Chondrocyte (in vitro differentiated cells): ENCODE measurements around the gene PCA3. TPM values are rescaled to one million over a fixed set of nuclear protein-coding genes. Genes with fewer than 3 reads are reported as not detected.

ENCODE experiments used
- DNase-seq: peaks from one replicate; pipeline ENCODE4 v3.0.0; 2021; ENCODE audit warnings: mixed read lengths, low spot score
- H3K27ac Mint-ChIP-seq: one replicate; pipeline ENCODE4 v1.8.0; 2021; ENCODE audit warnings: mild to moderate bottlenecking, moderate library complexity, mixed read lengths; ENCODE audit not compliant: unreplicated experiment
- H3K27me3 Mint-ChIP-seq: 2 replicates; pipeline ENCODE4 v1.8.0; 2021; ENCODE audit warnings: low read depth, mixed read lengths
- H3K36me3 Mint-ChIP-seq: 2 replicates; pipeline ENCODE4 v1.8.0; 2021; ENCODE audit warnings: low read depth, mixed read lengths
- H3K4me1 Mint-ChIP-seq: 2 replicates; pipeline ENCODE4 v1.8.0; 2021; ENCODE audit warnings: low read depth, mild to moderate bottlenecking, mixed read lengths
- H3K4me3 Mint-ChIP-seq: one replicate; pipeline ENCODE4 v1.8.0; 2021; ENCODE audit warnings: mild to moderate bottlenecking, moderate library complexity, mixed read lengths; ENCODE audit not compliant: unreplicated experiment
- H3K9me3 Mint-ChIP-seq: 2 replicates; pipeline ENCODE4 v1.8.0; 2021; ENCODE audit warnings: low read depth, mixed read lengths
- CTCF ChIP-seq: fragments of 200-600 bp; sonication (generic); IDR thresholded peaks from 2 replicates; pipeline ENCODE4 v1.5.0; 2021; ENCODE audit warnings: antibody characterized with exemption, mild to moderate bottlenecking, moderate library complexity
- total RNA-seq: library from RNA; stranded (reverse); gene quantifications from 3 replicates; pipeline ENCODE4 v1.2.1, GENCODE V29; 2021

PCA3 gene
- total RNA-seq, 1 donor from 2014 or later = not detected

DNA sequence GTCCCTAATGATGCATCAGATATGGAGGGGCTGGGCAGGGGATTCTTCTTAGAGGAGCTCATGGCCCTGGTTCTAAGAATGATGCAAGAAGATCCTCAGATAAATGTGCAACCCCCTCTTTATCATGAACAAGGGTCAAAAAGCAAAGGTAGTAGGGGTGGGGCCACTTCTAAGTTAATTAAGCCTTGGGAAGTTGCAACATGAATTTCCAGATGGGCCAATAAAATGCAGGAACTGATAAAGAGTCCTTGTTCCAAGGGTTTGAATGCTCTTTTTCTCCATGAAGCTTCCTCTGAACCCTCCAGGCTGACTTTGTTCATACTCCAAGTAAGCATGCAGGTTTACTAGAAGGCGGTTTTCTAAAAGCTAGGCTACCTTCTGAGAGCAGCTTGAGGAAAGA, 25.6 kb downstream of the PCA3 start:
- no peaks in the 10 kb centered on the region for H3K9me3 Mint-ChIP-seq
- no peak for DNase-seq
- peaks cover 23% of the 10 kb centered on the region for H3K27me3 Mint-ChIP-seq
- H3K4me1 Mint-ChIP-seq = no peaks in the 10 kb centered on the region
- H3K36me3 Mint-ChIP-seq = no peaks in the 10 kb centered on the region
- H3K27ac Mint-ChIP-seq = no peak overlapping the region
- H3K4me3 Mint-ChIP-seq = no peak overlapping the region
- TF ChIP-seq CTCF = no peak

DNA sequence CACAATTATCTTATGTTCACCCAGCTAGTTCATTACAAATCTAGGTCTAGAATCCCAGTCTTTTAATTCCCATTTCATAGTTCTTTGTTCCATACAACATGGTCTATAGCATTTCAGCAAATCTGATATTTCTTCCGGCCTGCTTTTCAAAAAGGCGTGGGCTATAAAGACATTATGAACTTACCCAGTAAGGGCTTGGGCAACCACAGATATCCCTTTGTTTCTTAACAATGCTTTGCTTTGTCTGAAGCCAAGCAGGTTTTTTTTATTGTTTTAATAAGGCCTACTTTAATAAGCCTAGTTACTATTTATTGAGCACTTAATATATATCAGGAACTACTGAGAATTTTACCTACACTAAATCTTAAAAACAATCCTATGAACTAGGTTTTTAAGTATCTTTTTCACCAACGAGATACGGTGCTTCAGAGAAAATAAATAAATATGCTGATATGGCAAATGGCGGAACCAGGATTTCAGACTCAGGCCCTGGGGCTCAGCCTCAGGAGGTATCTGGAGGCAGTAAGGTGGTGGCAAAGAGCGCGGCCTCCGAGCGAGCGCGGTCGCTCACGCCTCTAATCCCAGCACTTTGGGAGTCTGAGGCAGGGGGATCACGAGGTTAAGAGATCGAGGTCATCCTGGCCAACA, 29.7 kb downstream of the PCA3 start:
- H3K27me3 Mint-ChIP-seq = peaks cover 29% of the 10 kb centered on the region
- no peak for TF ChIP-seq CTCF
- H3K27ac Mint-ChIP-seq = no peak overlapping the region
- H3K4me3 Mint-ChIP-seq = no peak overlapping the region
- H3K9me3 Mint-ChIP-seq = no peaks in the 10 kb centered on the region
- no peaks in the 10 kb centered on the region for H3K4me1 Mint-ChIP-seq
- DNase-seq = no peak
- no peaks in the 10 kb centered on the region for H3K36me3 Mint-ChIP-seq

GRCh38 chr9:76796296-76796695, 32.1 kb downstream of the PCA3 start:
- Mint-ChIP-seq H3K27ac (no peak overlapping the region), H3K9me3 (no peaks in the 10 kb centered on the region), H3K4me1 (no peaks in the 10 kb centered on the region), H3K27me3 (peaks cover 34% of the 10 kb centered on the region), H3K36me3 (no peaks in the 10 kb centered on the region), H3K4me3 (no peak overlapping the region)
- DNase-seq = no peak
- TF ChIP-seq CTCF = no peak

GRCh38 chr9:76798527-76798926, 34.3 kb downstream of the PCA3 start:
- Mint-ChIP-seq H3K4me1 (no peaks in the 10 kb centered on the region), H3K4me3 (no peak overlapping the region), H3K27ac (no peak overlapping the region), H3K9me3 (no peaks in the 10 kb centered on the region), H3K27me3 (peaks cover 48% of the 10 kb centered on the region), H3K36me3 (no peaks in the 10 kb centered on the region)
- DNase-seq = no peak
- no peak for TF ChIP-seq CTCF

DNA sequence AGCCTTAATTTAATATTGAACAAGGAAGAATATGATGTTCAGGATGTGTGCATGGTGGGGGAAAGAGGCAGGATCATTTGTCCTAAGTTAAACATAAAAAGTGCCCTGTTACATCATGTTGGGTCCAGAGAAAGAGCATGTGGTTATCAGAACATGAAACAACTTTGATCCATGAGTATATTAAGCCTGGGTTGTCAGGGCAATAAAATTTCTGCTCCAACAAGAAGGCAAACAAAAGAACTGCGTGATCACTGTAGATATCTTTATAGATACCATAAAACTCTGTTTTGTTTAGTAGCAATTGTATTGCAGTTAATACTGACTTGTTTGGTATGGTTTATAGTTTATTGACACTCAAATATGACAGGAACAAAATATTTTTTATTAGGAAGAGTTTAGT, 35.2 kb downstream of the PCA3 start:
- Mint-ChIP-seq H3K36me3 (no peaks in the 10 kb centered on the region), H3K27me3 (peaks cover 58% of the 10 kb centered on the region), H3K9me3 (no peaks in the 10 kb centered on the region), H3K4me3 (no peak overlapping the region), H3K27ac (no peak overlapping the region), H3K4me1 (no peaks in the 10 kb centered on the region)
- no peak for DNase-seq
- TF ChIP-seq CTCF = no peak
